GM18508 (cell line): Measurements from ENCODE around the gene SMOC2.
"Not testable (repeated sequence)": the region's sequence is repeated elsewhere in the genome, so short reads cannot be mapped to it uniquely, and the experiment has no call there.

Source experiments
- ATAC-seq: cut with Tn5 transposase; IDR thresholded peaks from one replicate; pipeline ENCODE4 v1.9.1; 2021; ENCODE audit warnings: moderate number of reproducible peaks; ENCODE audit not compliant: insufficient read depth, unreplicated experiment

The SMOC2 gene

GRCh38 chr6:168692193-168692914 lies 251.4 kb downstream of the SMOC2 start:
- no peak for ATAC-seq

GRCh38 chr6:168692915-168693257 lies 251.9 kb downstream of the SMOC2 start:
- ATAC-seq: not testable (repeated sequence)

- ATAC-seq: not testable (repeated sequence)
Measured at GRCh38 chr6:168694797-168695196, 253.8 kb downstream of the SMOC2 start.

GRCh38 chr6:168695701-168696100 lies 254.7 kb downstream of the SMOC2 start:
- ATAC-seq: no peak

- ATAC-seq: no peak
Measured at GRCh38 chr6:168698923-168699322, 257.9 kb downstream of the SMOC2 start.

GRCh38 chr6:168699631-168700295 lies 258.8 kb downstream of the SMOC2 start:
- no peak for ATAC-seq

GRCh38 chr6:168700880-168701279 lies 259.9 kb downstream of the SMOC2 start:
- ATAC-seq: no peak

GRCh38 chr6:168703990-168704389 lies 263.0 kb downstream of the SMOC2 start:
- ATAC-seq: no peak

GRCh38 chr6:168704678-168705077 lies 263.7 kb downstream of the SMOC2 start:
- ATAC-seq: no peak

- ATAC-seq: not testable (repeated sequence)
Measured at GRCh38 chr6:168705271-168705670, 264.3 kb downstream of the SMOC2 start.

GRCh38 chr6:168706471-168707177 lies 265.6 kb downstream of the SMOC2 start:
- no peak for ATAC-seq

- no peak for ATAC-seq
Measured at GRCh38 chr6:168708526-168708925, 267.5 kb downstream of the SMOC2 start.

- ATAC-seq: no peak
Measured at GRCh38 chr6:168708984-168709383, 268.0 kb downstream of the SMOC2 start.

GRCh38 chr6:168709390-168709789 lies 268.4 kb downstream of the SMOC2 start:
- no peak for ATAC-seq

- ATAC-seq: no peak
Measured at GRCh38 chr6:168709991-168710390, 269.0 kb downstream of the SMOC2 start.

- no peak for ATAC-seq
Measured at GRCh38 chr6:168711049-168711640, 270.2 kb downstream of the SMOC2 start.

GRCh38 chr6:168711666-168712300 lies 270.8 kb downstream of the SMOC2 start:
- no peak for ATAC-seq

GRCh38 chr6:168712993-168713392 lies 272.0 kb downstream of the SMOC2 start:
- no peak for ATAC-seq

- no peak for ATAC-seq
Measured at GRCh38 chr6:168713839-168714238, 272.9 kb downstream of the SMOC2 start.

- no peak for ATAC-seq
Measured at GRCh38 chr6:168714547-168715260, 273.7 kb downstream of the SMOC2 start.
